ENCODE data around the gene TTC12. TPM values are rescaled to one million over a fixed set of nuclear protein-coding genes. Genes with fewer than 3 reads are reported as not detected.
A peak's percentile ranks its signal among the peaks of the same experiment; 100 is the strongest.

The TTC12 gene
- total RNA-seq, 1 donor: 21.4 TPM

- Histone ChIP-seq H3K4me2 (ENCODE audit: insufficient read depth, low read length) (no peak overlapping the region), H3K9me3 (ENCODE audit: low read depth, low read length) (no peaks in the 10 kb centered on the region), H3K27ac (ENCODE audit: low read depth, low read length) (no peak overlapping the region), H2AFZ (ENCODE audit: low read length) (no peak overlapping the region), H3K36me3 (ENCODE audit: insufficient read depth, low read length) (no peaks in the 10 kb centered on the region), H4K20me1 (ENCODE audit: insufficient read depth, low read length) (no peaks in the 10 kb centered on the region), H3K4me3 (ENCODE audit: insufficient read depth, low read length) (no peak overlapping the region), H3K4me1 (ENCODE audit: insufficient read depth, low read length) (no peaks in the 10 kb centered on the region), H3K27me3 (ENCODE audit: insufficient read depth, low read length) (peaks cover 21% of the 10 kb centered on the region), H3K79me2 (ENCODE audit: insufficient read depth, low read length) (no peaks in the 10 kb centered on the region)
- TF ChIP-seq, protein P1, sequence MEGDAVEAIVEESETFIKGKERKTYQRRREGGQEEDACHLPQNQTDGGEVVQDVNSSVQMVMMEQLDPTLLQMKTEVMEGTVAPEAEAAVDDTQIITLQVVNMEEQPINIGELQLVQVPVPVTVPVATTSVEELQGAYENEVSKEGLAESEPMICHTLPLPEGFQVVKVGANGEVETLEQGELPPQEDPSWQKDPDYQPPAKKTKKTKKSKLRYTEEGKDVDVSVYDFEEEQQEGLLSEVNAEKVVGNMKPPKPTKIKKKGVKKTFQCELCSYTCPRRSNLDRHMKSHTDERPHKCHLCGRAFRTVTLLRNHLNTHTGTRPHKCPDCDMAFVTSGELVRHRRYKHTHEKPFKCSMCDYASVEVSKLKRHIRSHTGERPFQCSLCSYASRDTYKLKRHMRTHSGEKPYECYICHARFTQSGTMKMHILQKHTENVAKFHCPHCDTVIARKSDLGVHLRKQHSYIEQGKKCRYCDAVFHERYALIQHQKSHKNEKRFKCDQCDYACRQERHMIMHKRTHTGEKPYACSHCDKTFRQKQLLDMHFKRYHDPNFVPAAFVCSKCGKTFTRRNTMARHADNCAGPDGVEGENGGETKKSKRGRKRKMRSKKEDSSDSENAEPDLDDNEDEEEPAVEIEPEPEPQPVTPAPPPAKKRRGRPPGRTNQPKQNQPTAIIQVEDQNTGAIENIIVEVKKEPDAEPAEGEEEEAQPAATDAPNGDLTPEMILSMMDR (IDR thresholded peaks at IDR 0.05; ENCODE audit: extremely low read depth, low read depth, low read length): no peak
- no peak for DNase-seq (ENCODE audit: insufficient read length, low spot score, missing footprints)
Observed at GRCh38 chr11:113283881-113284280, 30.5 kb upstream of the TTC12 start.

DNA sequence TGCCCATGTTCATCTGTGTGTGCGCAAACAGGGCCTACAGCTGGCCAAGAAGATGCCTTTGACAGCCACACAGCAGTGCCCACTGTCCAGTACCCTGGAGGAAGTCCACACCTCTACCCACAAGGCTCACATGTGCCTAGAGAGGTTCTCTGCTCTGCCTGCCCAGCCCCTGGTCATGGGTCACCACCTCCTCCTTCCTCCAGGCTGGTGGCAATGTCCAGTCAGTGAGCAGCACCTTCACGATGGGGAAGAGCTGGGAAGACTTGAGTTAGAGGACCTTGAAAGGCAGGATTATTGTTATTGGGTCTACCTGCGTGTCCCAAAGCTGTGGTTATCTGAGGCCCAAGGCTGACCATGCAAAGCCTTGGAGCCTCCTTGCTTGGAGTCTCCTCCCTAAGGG lies 28.4 kb upstream of the TTC12 start:
- Histone ChIP-seq H3K4me2 (ENCODE audit: insufficient read depth, low read length) (no peak overlapping the region), H3K27me3 (ENCODE audit: insufficient read depth, low read length) (peaks cover 24% of the 10 kb centered on the region), H3K27ac (ENCODE audit: low read depth, low read length) (no peak overlapping the region), H3K9me3 (ENCODE audit: low read depth, low read length) (no peaks in the 10 kb centered on the region), H3K36me3 (ENCODE audit: insufficient read depth, low read length) (no peaks in the 10 kb centered on the region), H3K4me1 (ENCODE audit: insufficient read depth, low read length) (no peaks in the 10 kb centered on the region), H4K20me1 (ENCODE audit: insufficient read depth, low read length) (no peaks in the 10 kb centered on the region), H3K79me2 (ENCODE audit: insufficient read depth, low read length) (no peaks in the 10 kb centered on the region), H2AFZ (ENCODE audit: low read length) (no peak overlapping the region), H3K4me3 (ENCODE audit: insufficient read depth, low read length) (no peak overlapping the region)
- TF ChIP-seq, protein P1 (IDR thresholded peaks at IDR 0.05; ENCODE audit: extremely low read depth, low read depth, low read length): no peak
- DNase-seq (ENCODE audit: insufficient read length, low spot score, missing footprints): no peak

DNA sequence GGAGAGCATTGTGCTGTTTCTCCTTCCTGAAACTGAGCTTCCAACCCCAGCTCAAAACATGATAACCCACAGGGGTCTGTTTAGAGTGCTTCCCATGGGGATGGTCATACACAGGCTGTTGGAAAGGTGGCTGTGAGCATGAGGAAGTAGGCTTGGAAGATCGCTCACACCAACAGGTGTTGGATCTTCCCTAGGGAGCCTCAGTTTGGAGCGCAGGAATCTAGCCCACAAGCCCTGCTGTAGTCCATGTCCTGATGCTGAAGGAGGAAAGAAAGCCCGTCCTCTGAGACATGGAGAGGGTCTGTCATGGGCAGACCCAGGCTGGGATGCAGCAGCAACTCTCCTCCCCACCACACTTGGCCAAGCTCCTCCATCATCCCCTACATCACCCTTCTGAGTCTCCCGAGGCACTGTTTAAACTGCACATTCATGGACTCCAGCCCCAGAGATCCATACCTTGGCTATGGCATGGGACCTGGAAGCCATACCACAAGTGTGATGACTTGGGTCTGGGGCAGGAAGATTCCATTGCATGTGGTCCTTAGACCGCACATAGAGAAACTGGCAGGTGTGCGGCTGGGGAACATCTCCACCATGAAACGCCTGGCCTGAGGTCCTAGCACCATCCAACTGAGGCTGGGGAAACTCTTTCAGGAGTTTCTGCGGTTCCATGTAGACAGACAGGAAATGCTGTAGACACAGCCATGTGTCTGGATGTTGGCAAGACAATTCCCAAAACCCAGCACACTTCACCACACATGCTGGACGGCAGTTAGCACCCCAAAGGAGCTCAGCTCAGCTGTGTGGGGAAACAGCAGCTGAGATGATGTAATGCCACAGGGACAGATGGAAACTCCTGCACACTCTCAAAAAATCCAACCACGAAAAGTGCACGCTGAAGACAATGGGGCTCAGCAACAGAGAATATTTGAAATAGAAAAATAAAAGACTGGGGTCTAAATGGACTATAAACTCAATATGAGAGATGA lies 27.6 kb upstream of the TTC12 start:
- H3K27ac ChIP-seq (ENCODE audit: low read depth, low read length): no peak overlapping the region
- H2AFZ ChIP-seq (ENCODE audit: low read length): no peak overlapping the region
- no peaks in the 10 kb centered on the region for H3K79me2 ChIP-seq (ENCODE audit: insufficient read depth, low read length)
- H3K4me2 ChIP-seq (ENCODE audit: insufficient read depth, low read length): no peak overlapping the region
- TF ChIP-seq, protein P1 (IDR thresholded peaks at IDR 0.05; ENCODE audit: extremely low read depth, low read depth, low read length): no peak
- no peaks in the 10 kb centered on the region for H3K4me1 ChIP-seq (ENCODE audit: insufficient read depth, low read length)
- peaks cover 24% of the 10 kb centered on the region for H3K27me3 ChIP-seq (ENCODE audit: insufficient read depth, low read length)
- no peaks in the 10 kb centered on the region for H3K9me3 ChIP-seq (ENCODE audit: low read depth, low read length)
- peak; percentile 76 for DNase-seq (ENCODE audit: insufficient read length, low spot score, missing footprints)
- H3K36me3 ChIP-seq (ENCODE audit: insufficient read depth, low read length): no peaks in the 10 kb centered on the region
- no peaks in the 10 kb centered on the region for H4K20me1 ChIP-seq (ENCODE audit: insufficient read depth, low read length)
- H3K4me3 ChIP-seq (ENCODE audit: insufficient read depth, low read length): no peak overlapping the region

- Histone ChIP-seq H3K4me3 (ENCODE audit: insufficient read depth, low read length) (no peak overlapping the region), H3K4me1 (ENCODE audit: insufficient read depth, low read length) (no peaks in the 10 kb centered on the region), H3K27ac (ENCODE audit: low read depth, low read length) (no peak overlapping the region), H4K20me1 (ENCODE audit: insufficient read depth, low read length) (no peaks in the 10 kb centered on the region), H3K36me3 (ENCODE audit: insufficient read depth, low read length) (no peaks in the 10 kb centered on the region), H2AFZ (ENCODE audit: low read length) (no peak overlapping the region), H3K79me2 (ENCODE audit: insufficient read depth, low read length) (no peaks in the 10 kb centered on the region), H3K9me3 (ENCODE audit: low read depth, low read length) (no peaks in the 10 kb centered on the region), H3K27me3 (ENCODE audit: insufficient read depth, low read length) (peaks cover 26% of the 10 kb centered on the region), H3K4me2 (ENCODE audit: insufficient read depth, low read length) (no peak overlapping the region)
- DNase-seq (ENCODE audit: insufficient read length, low spot score, missing footprints): no peak
- TF ChIP-seq, protein P1 (IDR thresholded peaks at IDR 0.05; ENCODE audit: extremely low read depth, low read depth, low read length): no peak
Observed at GRCh38 chr11:113287801-113288200, 26.6 kb upstream of the TTC12 start.

All from osteoblast (primary cell).